K562 (cell line): ENCODE data around the gene NOSIP. TPM values are rescaled to one million over a fixed set of nuclear protein-coding genes. Genes with fewer than 3 reads are reported as not detected.

Experiments
- CCNT2 ChIP-seq: IDR thresholded peaks from 2 replicates; pipeline ENCODE4 v1.6.1; 2011; ENCODE audit warnings: borderline replicate concordance, low read depth, mild to moderate bottlenecking, moderate library complexity, mixed read lengths, low read length; ENCODE audit not compliant: insufficient read length; ENCODE audit errors: extremely low read depth
- TOE1 ChIP-seq, 2 experiments: fragments of 450-650 bp in 1 of 2; sonication (generic) in 1 of 2; formaldehyde crosslinking in 1 of 2; IDR thresholded peaks; 2 replicates each; pipeline versions ENCODE4 v1.7.1 to v1.8.0; 2016 to 2022; ENCODE audit warnings: borderline replicate concordance in 2 of 2, mild to moderate bottlenecking in 2 of 2, antibody characterized with exemption in 1 of 2, inconsistent platforms in 1 of 2, low read depth in 1 of 2, missing genetic modification reagents in 1 of 2, moderate library complexity in 1 of 2
- polyA plus RNA-seq, 8 experiments: library from polyadenylated mRNA; depleted of rRNA in 4 of 8; stranded (reverse) in 5 of 8; unstranded in 3 of 8; fragments of >200 nt; fragmentation: Nextera tagmentation in 2 of 8; fragmentation: Illumina TruSeq in 1 of 8; extraction: Ambion mirVana in 2 of 8; extraction: Trizol in 1 of 8; gene quantifications; 2 replicates each; pipeline versions ENCODE4 v1.2.1 to v1.2.3, GENCODE V29; 2011 to 2014; ENCODE audit warnings: inconsistent platforms in 1 of 8, missing spikeins in 1 of 8
- total RNA-seq, 7 experiments: library from RNA; depleted of rRNA in 6 of 7; stranded (reverse); fragments of >200 nt in 6 of 7; fragmentation: Illumina TruSeq in 2 of 7; extraction: Trizol in 2 of 7; gene quantifications; 2 replicates each; pipeline versions ENCODE4 v1.2.1 to v1.2.3, GENCODE V29; 2011 to 2021; ENCODE audit warnings: low replicate concordance in 1 of 7
- TF ChIP-seq, protein P1 (sequence below): fragments of 200-600 bp; sonication (generic); IDR thresholded peaks from one replicate; pipeline ENCODE4 v1.6.1; 2012; ENCODE audit warnings: mild to moderate bottlenecking, low read depth, low read length, inconsistent platforms
- TF ChIP-seq, protein P2 (sequence below): fragments of 450-650 bp; IDR thresholded peaks from 2 replicates; pipeline ENCODE4 v1.7.1; 2018; ENCODE audit warnings: mild to moderate bottlenecking, low read depth; ENCODE audit not compliant: partially characterized antibody
- TF ChIP-seq, protein P3 (sequence below): fragments of 250-450 bp; sonication (Bioruptor Pico); IDR thresholded peaks from 2 replicates; pipeline ENCODE4 v1.4.0; 2020; ENCODE audit warnings: mild to moderate bottlenecking, moderate library complexity, borderline replicate concordance

The NOSIP gene
- total and polyA plus RNA-seq, 9 of the 15 experiments (the other 6 are each of a cell fraction or from before 2014, with no cell fraction given), result 14.4 to 153 (median 79.9) TPM

DNA sequence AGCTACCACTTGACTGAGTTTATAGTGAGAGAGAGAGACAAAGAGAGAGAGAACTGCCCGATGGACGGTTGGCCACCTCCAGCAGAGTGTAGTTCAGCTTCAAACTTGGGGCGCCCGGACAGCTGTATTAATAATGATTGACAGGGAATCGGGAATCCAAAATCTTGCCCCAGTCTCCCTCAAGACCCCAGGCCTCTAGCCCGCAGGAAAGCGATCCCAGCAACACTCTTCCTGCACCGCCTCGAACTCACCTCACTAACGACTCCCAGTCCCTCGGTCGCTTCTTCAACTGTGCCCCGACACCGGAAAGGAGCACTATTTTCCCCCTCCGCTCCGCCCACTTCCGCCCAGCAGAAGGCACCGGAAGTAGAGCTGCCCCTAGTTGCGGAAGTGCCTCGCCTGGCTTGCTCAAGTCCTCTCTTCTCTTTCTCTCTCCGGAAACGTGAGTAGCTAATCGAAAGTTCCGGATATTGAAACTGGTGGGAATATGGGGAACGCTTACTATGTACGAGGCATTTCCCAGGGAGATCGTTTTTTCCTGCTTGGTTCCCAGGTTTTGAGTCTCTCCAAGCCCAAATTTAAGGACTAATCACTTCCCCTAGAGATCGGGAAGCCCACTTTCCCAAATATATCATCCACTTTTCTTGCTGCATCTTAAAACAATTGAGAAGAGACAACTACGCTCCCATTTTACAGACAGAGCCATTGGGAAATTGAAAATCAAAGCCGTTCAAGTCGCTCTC lies at the start of gene NOSIP (continued):
- TF ChIP-seq, protein P1, sequence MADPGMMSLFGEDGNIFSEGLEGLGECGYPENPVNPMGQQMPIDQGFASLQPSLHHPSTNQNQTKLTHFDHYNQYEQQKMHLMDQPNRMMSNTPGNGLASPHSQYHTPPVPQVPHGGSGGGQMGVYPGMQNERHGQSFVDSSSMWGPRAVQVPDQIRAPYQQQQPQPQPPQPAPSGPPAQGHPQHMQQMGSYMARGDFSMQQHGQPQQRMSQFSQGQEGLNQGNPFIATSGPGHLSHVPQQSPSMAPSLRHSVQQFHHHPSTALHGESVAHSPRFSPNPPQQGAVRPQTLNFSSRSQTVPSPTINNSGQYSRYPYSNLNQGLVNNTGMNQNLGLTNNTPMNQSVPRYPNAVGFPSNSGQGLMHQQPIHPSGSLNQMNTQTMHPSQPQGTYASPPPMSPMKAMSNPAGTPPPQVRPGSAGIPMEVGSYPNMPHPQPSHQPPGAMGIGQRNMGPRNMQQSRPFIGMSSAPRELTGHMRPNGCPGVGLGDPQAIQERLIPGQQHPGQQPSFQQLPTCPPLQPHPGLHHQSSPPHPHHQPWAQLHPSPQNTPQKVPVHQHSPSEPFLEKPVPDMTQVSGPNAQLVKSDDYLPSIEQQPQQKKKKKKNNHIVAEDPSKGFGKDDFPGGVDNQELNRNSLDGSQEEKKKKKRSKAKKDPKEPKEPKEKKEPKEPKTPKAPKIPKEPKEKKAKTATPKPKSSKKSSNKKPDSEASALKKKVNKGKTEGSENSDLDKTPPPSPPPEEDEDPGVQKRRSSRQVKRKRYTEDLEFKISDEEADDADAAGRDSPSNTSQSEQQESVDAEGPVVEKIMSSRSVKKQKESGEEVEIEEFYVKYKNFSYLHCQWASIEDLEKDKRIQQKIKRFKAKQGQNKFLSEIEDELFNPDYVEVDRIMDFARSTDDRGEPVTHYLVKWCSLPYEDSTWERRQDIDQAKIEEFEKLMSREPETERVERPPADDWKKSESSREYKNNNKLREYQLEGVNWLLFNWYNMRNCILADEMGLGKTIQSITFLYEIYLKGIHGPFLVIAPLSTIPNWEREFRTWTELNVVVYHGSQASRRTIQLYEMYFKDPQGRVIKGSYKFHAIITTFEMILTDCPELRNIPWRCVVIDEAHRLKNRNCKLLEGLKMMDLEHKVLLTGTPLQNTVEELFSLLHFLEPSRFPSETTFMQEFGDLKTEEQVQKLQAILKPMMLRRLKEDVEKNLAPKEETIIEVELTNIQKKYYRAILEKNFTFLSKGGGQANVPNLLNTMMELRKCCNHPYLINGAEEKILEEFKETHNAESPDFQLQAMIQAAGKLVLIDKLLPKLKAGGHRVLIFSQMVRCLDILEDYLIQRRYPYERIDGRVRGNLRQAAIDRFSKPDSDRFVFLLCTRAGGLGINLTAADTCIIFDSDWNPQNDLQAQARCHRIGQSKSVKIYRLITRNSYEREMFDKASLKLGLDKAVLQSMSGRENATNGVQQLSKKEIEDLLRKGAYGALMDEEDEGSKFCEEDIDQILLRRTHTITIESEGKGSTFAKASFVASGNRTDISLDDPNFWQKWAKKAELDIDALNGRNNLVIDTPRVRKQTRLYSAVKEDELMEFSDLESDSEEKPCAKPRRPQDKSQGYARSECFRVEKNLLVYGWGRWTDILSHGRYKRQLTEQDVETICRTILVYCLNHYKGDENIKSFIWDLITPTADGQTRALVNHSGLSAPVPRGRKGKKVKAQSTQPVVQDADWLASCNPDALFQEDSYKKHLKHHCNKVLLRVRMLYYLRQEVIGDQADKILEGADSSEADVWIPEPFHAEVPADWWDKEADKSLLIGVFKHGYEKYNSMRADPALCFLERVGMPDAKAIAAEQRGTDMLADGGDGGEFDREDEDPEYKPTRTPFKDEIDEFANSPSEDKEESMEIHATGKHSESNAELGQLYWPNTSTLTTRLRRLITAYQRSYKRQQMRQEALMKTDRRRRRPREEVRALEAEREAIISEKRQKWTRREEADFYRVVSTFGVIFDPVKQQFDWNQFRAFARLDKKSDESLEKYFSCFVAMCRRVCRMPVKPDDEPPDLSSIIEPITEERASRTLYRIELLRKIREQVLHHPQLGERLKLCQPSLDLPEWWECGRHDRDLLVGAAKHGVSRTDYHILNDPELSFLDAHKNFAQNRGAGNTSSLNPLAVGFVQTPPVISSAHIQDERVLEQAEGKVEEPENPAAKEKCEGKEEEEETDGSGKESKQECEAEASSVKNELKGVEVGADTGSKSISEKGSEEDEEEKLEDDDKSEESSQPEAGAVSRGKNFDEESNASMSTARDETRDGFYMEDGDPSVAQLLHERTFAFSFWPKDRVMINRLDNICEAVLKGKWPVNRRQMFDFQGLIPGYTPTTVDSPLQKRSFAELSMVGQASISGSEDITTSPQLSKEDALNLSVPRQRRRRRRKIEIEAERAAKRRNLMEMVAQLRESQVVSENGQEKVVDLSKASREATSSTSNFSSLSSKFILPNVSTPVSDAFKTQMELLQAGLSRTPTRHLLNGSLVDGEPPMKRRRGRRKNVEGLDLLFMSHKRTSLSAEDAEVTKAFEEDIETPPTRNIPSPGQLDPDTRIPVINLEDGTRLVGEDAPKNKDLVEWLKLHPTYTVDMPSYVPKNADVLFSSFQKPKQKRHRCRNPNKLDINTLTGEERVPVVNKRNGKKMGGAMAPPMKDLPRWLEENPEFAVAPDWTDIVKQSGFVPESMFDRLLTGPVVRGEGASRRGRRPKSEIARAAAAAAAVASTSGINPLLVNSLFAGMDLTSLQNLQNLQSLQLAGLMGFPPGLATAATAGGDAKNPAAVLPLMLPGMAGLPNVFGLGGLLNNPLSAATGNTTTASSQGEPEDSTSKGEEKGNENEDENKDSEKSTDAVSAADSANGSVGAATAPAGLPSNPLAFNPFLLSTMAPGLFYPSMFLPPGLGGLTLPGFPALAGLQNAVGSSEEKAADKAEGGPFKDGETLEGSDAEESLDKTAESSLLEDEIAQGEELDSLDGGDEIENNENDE, result no peak
- TF ChIP-seq, protein P2, sequence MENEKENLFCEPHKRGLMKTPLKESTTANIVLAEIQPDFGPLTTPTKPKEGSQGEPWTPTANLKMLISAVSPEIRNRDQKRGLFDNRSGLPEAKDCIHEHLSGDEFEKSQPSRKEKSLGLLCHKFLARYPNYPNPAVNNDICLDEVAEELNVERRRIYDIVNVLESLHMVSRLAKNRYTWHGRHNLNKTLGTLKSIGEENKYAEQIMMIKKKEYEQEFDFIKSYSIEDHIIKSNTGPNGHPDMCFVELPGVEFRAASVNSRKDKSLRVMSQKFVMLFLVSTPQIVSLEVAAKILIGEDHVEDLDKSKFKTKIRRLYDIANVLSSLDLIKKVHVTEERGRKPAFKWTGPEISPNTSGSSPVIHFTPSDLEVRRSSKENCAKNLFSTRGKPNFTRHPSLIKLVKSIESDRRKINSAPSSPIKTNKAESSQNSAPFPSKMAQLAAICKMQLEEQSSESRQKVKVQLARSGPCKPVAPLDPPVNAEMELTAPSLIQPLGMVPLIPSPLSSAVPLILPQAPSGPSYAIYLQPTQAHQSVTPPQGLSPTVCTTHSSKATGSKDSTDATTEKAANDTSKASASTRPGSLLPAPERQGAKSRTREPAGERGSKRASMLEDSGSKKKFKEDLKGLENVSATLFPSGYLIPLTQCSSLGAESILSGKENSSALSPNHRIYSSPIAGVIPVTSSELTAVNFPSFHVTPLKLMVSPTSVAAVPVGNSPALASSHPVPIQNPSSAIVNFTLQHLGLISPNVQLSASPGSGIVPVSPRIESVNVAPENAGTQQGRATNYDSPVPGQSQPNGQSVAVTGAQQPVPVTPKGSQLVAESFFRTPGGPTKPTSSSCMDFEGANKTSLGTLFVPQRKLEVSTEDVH, result peak; percentile 98
- TF ChIP-seq, protein P3, sequence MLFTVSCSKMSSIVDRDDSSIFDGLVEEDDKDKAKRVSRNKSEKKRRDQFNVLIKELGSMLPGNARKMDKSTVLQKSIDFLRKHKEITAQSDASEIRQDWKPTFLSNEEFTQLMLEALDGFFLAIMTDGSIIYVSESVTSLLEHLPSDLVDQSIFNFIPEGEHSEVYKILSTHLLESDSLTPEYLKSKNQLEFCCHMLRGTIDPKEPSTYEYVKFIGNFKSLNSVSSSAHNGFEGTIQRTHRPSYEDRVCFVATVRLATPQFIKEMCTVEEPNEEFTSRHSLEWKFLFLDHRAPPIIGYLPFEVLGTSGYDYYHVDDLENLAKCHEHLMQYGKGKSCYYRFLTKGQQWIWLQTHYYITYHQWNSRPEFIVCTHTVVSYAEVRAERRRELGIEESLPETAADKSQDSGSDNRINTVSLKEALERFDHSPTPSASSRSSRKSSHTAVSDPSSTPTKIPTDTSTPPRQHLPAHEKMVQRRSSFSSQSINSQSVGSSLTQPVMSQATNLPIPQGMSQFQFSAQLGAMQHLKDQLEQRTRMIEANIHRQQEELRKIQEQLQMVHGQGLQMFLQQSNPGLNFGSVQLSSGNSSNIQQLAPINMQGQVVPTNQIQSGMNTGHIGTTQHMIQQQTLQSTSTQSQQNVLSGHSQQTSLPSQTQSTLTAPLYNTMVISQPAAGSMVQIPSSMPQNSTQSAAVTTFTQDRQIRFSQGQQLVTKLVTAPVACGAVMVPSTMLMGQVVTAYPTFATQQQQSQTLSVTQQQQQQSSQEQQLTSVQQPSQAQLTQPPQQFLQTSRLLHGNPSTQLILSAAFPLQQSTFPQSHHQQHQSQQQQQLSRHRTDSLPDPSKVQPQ, result no peak
- TF ChIP-seq CCNT2, result peak; percentile 26
- TF ChIP-seq TOE1 (IDR thresholded peaks at IDR 0.05; ENCODE audit: borderline replicate concordance), result peak; percentile 86
- TF ChIP-seq TOE1 (CRISPR knock-in tag; IDR thresholded peaks at IDR 0.05; ENCODE audit: borderline replicate concordance, low read depth), result no peak
